Ishikawa (cell line): ENCODE measurements around the gene AUTS2.

ENCODE experiments used
- CEBPB ChIP-seq: IDR thresholded peaks from 2 replicates; pipeline ENCODE4 v1.6.1; 2012
- CREB1 ChIP-seq: IDR thresholded peaks from 2 replicates; pipeline ENCODE4 v1.6.1; 2012; ENCODE audit warnings: low read depth
- EGR1 ChIP-seq: IDR thresholded peaks from 2 replicates; pipeline ENCODE4 v1.6.1; 2012
- EP300 ChIP-seq: IDR thresholded peaks from 2 replicates; pipeline ENCODE4 v1.6.1; 2012; ENCODE audit warnings: borderline replicate concordance
- FOXM1 ChIP-seq: IDR thresholded peaks from 2 replicates; pipeline ENCODE4 v1.6.1; 2012; ENCODE audit warnings: low read depth, borderline replicate concordance
- NFIC ChIP-seq: IDR thresholded peaks from 2 replicates; pipeline ENCODE4 v1.6.1; 2012
- RAD21 ChIP-seq: IDR thresholded peaks from 2 replicates; pipeline ENCODE4 v1.6.1; 2012; ENCODE audit warnings: low read depth
- TAF1 ChIP-seq: IDR thresholded peaks from 2 replicates; pipeline ENCODE4 v1.6.1; 2012; ENCODE audit warnings: low read depth, mild to moderate bottlenecking
- TCF12 ChIP-seq: IDR thresholded peaks from 2 replicates; pipeline ENCODE4 v1.6.1; 2012; ENCODE audit warnings: low read depth
- TEAD4 ChIP-seq: IDR thresholded peaks from 2 replicates; pipeline ENCODE4 v1.6.1; 2012
- YY1 ChIP-seq: IDR thresholded peaks from 2 replicates; pipeline ENCODE4 v1.6.1; 2012; ENCODE audit warnings: low read depth
- ZBTB7A ChIP-seq: IDR thresholded peaks from 2 replicates; pipeline ENCODE4 v1.6.1; 2012; ENCODE audit warnings: low read depth
- TF ChIP-seq, protein P1 (sequence below): IDR thresholded peaks from 2 replicates; pipeline ENCODE4 v1.6.1; 2012; ENCODE audit warnings: low read depth, mild to moderate bottlenecking
- TF ChIP-seq, protein P2 (sequence below): IDR thresholded peaks from 2 replicates; pipeline ENCODE4 v1.6.1; 2012
- TF ChIP-seq, protein P3 (sequence below): IDR thresholded peaks from 2 replicates; pipeline ENCODE4 v1.6.1; 2012

The AUTS2 gene

DNA sequence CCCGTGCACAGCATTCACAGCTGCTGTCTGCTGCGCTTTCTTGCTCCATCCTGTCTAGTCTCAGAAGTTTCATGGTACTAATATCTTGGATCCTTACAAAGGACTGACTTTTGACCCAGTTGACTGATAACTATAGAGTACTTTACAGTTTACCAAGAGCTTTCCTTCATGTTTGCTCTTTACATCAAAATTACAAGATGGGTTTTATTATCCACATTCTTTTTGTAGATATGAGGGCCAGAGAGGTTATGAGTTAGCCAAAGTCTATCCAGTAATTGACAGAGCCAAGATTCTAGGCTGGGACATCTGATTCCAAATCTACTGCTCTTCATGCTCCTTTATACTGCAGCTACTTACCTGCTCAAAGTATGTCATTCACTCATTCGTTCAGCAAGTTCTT lies 218.2 kb downstream of the AUTS2 start:
- TF ChIP-seq, protein P1, sequence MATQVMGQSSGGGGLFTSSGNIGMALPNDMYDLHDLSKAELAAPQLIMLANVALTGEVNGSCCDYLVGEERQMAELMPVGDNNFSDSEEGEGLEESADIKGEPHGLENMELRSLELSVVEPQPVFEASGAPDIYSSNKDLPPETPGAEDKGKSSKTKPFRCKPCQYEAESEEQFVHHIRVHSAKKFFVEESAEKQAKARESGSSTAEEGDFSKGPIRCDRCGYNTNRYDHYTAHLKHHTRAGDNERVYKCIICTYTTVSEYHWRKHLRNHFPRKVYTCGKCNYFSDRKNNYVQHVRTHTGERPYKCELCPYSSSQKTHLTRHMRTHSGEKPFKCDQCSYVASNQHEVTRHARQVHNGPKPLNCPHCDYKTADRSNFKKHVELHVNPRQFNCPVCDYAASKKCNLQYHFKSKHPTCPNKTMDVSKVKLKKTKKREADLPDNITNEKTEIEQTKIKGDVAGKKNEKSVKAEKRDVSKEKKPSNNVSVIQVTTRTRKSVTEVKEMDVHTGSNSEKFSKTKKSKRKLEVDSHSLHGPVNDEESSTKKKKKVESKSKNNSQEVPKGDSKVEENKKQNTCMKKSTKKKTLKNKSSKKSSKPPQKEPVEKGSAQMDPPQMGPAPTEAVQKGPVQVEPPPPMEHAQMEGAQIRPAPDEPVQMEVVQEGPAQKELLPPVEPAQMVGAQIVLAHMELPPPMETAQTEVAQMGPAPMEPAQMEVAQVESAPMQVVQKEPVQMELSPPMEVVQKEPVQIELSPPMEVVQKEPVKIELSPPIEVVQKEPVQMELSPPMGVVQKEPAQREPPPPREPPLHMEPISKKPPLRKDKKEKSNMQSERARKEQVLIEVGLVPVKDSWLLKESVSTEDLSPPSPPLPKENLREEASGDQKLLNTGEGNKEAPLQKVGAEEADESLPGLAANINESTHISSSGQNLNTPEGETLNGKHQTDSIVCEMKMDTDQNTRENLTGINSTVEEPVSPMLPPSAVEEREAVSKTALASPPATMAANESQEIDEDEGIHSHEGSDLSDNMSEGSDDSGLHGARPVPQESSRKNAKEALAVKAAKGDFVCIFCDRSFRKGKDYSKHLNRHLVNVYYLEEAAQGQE: no peak
- no peak for TF ChIP-seq YY1
- TF ChIP-seq NFIC: no peak
- no peak for TF ChIP-seq CEBPB
- no peak for TF ChIP-seq ZBTB7A
- TF ChIP-seq RAD21: no peak
- TF ChIP-seq, protein P2, sequence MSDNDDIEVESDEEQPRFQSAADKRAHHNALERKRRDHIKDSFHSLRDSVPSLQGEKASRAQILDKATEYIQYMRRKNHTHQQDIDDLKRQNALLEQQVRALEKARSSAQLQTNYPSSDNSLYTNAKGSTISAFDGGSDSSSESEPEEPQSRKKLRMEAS: no peak
- TF ChIP-seq TAF1: no peak
- no peak for TF ChIP-seq CREB1
- TF ChIP-seq EGR1: no peak
- TF ChIP-seq, protein P3, sequence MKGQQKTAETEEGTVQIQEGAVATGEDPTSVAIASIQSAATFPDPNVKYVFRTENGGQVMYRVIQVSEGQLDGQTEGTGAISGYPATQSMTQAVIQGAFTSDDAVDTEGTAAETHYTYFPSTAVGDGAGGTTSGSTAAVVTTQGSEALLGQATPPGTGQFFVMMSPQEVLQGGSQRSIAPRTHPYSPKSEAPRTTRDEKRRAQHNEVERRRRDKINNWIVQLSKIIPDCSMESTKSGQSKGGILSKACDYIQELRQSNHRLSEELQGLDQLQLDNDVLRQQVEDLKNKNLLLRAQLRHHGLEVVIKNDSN: no peak
- TF ChIP-seq TEAD4: no peak

DNA sequence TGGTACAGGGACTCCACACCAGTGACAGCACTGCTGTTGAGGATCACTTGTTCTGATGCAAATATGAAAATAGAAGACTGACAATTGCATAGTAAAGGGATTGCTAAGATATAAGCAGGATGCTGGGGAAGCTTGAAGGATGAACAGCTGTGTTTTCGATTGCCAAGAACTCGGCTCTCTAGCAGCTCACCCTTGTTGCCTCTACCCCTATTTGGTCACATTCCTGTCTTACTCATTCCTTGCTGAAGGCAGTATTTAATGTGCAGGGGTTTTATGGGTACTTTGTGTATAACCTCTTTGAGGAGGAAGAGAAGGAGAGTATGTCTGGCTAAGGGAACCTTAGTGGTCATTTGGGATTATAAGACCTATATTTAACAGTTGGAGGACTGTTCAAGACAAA lies 218.8 kb downstream of the AUTS2 start:
- no peak for TF ChIP-seq ZBTB7A
- TF ChIP-seq FOXM1: no peak
- no peak for TF ChIP-seq TAF1

DNA sequence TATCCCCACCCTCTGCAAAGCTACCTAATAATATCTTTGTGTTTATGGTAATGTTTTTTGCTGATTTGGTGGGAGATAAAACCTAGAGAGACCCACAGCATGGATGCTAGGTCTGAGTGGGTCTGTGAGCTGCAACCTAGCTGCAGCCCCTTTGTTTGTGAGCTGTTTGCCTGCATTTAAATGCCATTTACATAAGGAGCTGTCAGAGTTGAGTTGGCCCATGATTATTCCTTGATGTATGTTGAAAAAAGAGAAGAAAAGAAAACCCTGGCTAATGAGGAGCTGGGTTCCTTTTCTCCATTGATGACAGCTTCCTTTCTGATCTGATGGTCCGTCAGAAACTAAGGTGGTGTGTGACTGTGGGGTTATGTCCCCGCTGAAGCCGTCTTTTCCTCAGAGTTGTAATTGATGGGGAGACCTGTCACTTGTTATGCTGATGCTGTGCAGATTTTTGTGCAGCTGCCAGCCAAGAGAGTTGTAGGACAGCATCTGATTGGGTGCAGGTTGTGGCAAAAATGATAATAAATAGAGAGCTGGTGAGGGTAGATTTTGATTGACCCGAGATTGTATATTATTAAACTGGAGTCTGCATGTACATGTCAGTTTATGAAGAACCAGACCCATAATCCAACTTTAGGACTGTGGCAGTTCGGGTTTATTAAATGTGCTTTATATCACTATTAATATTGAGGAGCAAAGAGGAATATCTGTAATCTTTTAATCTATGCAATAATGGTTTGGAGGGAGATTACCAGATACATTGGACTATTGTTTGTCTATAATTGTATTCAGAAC lies 219.8 kb downstream of the AUTS2 start:
- TF ChIP-seq NFIC (no peak), TEAD4 (no peak), RAD21 (no peak), ZBTB7A (no peak), EP300 (no peak), EGR1 (no peak), FOXM1 (no peak), CREB1 (no peak), YY1 (no peak), CEBPB (no peak), TAF1 (no peak), TCF12 (no peak)
- TF ChIP-seq, protein P1: no peak
- TF ChIP-seq, protein P3: no peak
- TF ChIP-seq, protein P2: no peak

DNA sequence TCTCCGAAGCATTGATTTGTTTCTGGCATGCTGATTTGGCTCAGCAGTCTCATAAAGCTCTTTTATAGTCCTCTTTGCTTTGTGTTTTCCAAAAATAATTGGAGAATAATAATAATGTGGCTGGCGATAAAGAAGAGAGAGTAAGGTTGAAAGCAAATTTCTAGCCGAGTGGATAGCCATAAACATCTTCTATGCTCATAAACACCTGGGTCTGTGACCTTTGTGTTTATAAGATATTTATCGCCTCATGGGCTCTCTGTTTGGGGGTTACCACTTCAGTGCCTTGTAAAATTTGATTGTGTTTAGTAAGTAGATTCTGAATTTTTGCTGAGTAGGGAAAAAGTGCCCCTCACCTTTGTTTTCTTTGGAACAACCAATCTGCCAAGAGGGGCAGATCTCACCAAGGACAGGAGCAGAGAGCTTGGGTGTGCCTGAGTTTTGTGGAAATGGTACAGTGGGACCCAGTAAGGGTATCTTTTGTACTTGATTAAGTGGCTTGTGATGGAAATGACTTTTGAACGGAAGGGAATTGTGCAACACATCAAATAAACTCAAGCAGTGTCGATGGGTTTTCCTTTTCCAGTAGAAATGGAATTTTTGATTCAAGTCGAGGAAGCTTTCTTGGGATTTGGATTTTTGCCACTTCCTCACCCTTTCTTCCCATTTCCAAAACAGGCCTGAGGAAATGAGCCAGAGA lies 220.5 kb downstream of the AUTS2 start:
- no peak for TF ChIP-seq NFIC
- no peak for TF ChIP-seq CEBPB
- no peak for TF ChIP-seq YY1
- TF ChIP-seq, protein P2: no peak
- TF ChIP-seq TCF12: no peak
- TF ChIP-seq RAD21: no peak
- no peak for TF ChIP-seq EGR1
- TF ChIP-seq CREB1: no peak
- no peak for TF ChIP-seq TEAD4
- TF ChIP-seq, protein P1: no peak
